Skeletal muscle satellite cell (primary cell): Measurements from ENCODE around the gene BARD1. TPM values are rescaled to one million over a fixed set of nuclear protein-coding genes. Genes with fewer than 3 reads are reported as not detected.
A peak's percentile ranks its signal among the peaks of the same experiment; 100 is the strongest.

Source experiments
- H3K27me3 ChIP-seq: 2 replicates; pipeline ENCODE4 v1.7.0; 2013; ENCODE audit warnings: low read length; ENCODE audit not compliant: control insufficient read depth, insufficient read depth
- H3K36me3 ChIP-seq: 2 replicates; pipeline ENCODE4 v1.7.0; 2013; ENCODE audit warnings: mild to moderate bottlenecking, control low read depth, low read length; ENCODE audit not compliant: insufficient read depth
- H3K4me1 ChIP-seq: 2 replicates; pipeline ENCODE4 v1.7.0; 2013; ENCODE audit warnings: low read length; ENCODE audit not compliant: control insufficient read depth, insufficient read depth
- H3K4me2 ChIP-seq: 2 replicates; pipeline ENCODE4 v1.7.0; 2013; ENCODE audit warnings: mild to moderate bottlenecking, low read length
- H3K4me3 ChIP-seq: 2 replicates; pipeline ENCODE4 v1.7.0; 2013; ENCODE audit warnings: low read length
- H3K9ac ChIP-seq: 2 replicates; pipeline ENCODE4 v1.7.0; 2013; ENCODE audit warnings: mild to moderate bottlenecking, low read depth, low read length, moderate library complexity
- H3K9me3 ChIP-seq: replicated peaks from 2 replicates; pipeline ENCODE4 v1.7.0; 2013; ENCODE audit warnings: mild to moderate bottlenecking, control low read depth, low read length
- total RNA-seq: library from RNA; depleted of rRNA; stranded (reverse); fragments of >200 nt; gene quantifications from 2 replicates; pipeline ENCODE4 v1.2.3, GENCODE V29; 2012; rRNA removed

The BARD1 gene
- 10.9 and 13.8 TPM in 2 replicates for total RNA-seq

- Histone ChIP-seq H3K36me3 (no peaks in the 10 kb centered on the region), H3K9ac (peak within 1 kb of the TSS; percentile 82), H3K4me1 (peaks cover 25% of the 10 kb centered on the region), H3K4me2 (peak within 1 kb of the TSS; percentile 94), H3K4me3 (peak within 1 kb of the TSS; percentile 98), H3K27me3 (no peaks in the 10 kb centered on the region), H3K9me3 (no peaks in the 10 kb centered on the region)
Measured at GRCh38 chr2:214808981-214809750, at the start of gene BARD1. TSS of gene BARD1 (minus strand) at chr2:214809683. CDS start at chr2:214809569, 114 bp downstream.

GRCh38 chr2:214856137-214856536 is 46.7 kb upstream of the BARD1 start:
- Histone ChIP-seq H3K36me3 (no peaks in the 10 kb centered on the region), H3K4me1 (no peaks in the 10 kb centered on the region), H3K9me3 (no peaks in the 10 kb centered on the region), H3K27me3 (no peaks in the 10 kb centered on the region), H3K4me3 (no peak overlapping the region), H3K9ac (no peak overlapping the region), H3K4me2 (no peak overlapping the region)

- Histone ChIP-seq H3K9ac (no peak overlapping the region), H3K4me3 (no peak overlapping the region), H3K4me1 (no peaks in the 10 kb centered on the region), H3K9me3 (no peaks in the 10 kb centered on the region), H3K27me3 (no peaks in the 10 kb centered on the region), H3K4me2 (no peak overlapping the region), H3K36me3 (no peaks in the 10 kb centered on the region)
Measured at GRCh38 chr2:214853906-214854305, 44.4 kb upstream of the BARD1 start.

- H3K4me3 ChIP-seq, result no peak overlapping the region
- no peaks in the 10 kb centered on the region for H3K4me1 ChIP-seq
- H3K27me3 ChIP-seq, result no peaks in the 10 kb centered on the region
- no peak overlapping the region for H3K4me2 ChIP-seq
- H3K9ac ChIP-seq, result no peak overlapping the region
- no peaks in the 10 kb centered on the region for H3K36me3 ChIP-seq
- H3K9me3 ChIP-seq, result no peaks in the 10 kb centered on the region
Measured at GRCh38 chr2:214843823-214844222, 34.3 kb upstream of the BARD1 start.

GRCh38 chr2:214839464-214839863 is 30.0 kb upstream of the BARD1 start:
- Histone ChIP-seq H3K27me3 (no peaks in the 10 kb centered on the region), H3K9ac (no peak overlapping the region), H3K4me1 (no peaks in the 10 kb centered on the region), H3K4me3 (no peak overlapping the region), H3K36me3 (no peaks in the 10 kb centered on the region), H3K4me2 (no peak overlapping the region), H3K9me3 (no peaks in the 10 kb centered on the region)

GRCh38 chr2:214837466-214837865 is 28.0 kb upstream of the BARD1 start:
- Histone ChIP-seq H3K36me3 (no peaks in the 10 kb centered on the region), H3K9ac (no peak overlapping the region), H3K4me3 (no peak overlapping the region), H3K9me3 (no peaks in the 10 kb centered on the region), H3K27me3 (no peaks in the 10 kb centered on the region), H3K4me2 (no peak overlapping the region), H3K4me1 (no peaks in the 10 kb centered on the region)

- Histone ChIP-seq H3K4me2 (no peak overlapping the region), H3K4me3 (no peak overlapping the region), H3K9me3 (no peaks in the 10 kb centered on the region), H3K36me3 (no peaks in the 10 kb centered on the region), H3K9ac (no peak overlapping the region), H3K4me1 (no peaks in the 10 kb centered on the region), H3K27me3 (no peaks in the 10 kb centered on the region)
Measured at GRCh38 chr2:214836568-214836967, 27.1 kb upstream of the BARD1 start.

GRCh38 chr2:214830794-214831346 is 21.4 kb upstream of the BARD1 start:
- no peak overlapping the region for H3K4me2 ChIP-seq
- H3K36me3 ChIP-seq, result no peaks in the 10 kb centered on the region
- H3K4me1 ChIP-seq, result no peaks in the 10 kb centered on the region
- H3K9me3 ChIP-seq, result no peaks in the 10 kb centered on the region
- no peak overlapping the region for H3K4me3 ChIP-seq
- H3K27me3 ChIP-seq, result no peaks in the 10 kb centered on the region
- no peak overlapping the region for H3K9ac ChIP-seq

GRCh38 chr2:214816008-214816533 is 6.6 kb upstream of the BARD1 start:
- no peak overlapping the region for H3K4me2 ChIP-seq
- H3K36me3 ChIP-seq, result no peaks in the 10 kb centered on the region
- no peak overlapping the region for H3K9ac ChIP-seq
- no peaks in the 10 kb centered on the region for H3K4me1 ChIP-seq
- H3K4me3 ChIP-seq, result no peak overlapping the region
- no peaks in the 10 kb centered on the region for H3K27me3 ChIP-seq
- H3K9me3 ChIP-seq, result no peaks in the 10 kb centered on the region

- Histone ChIP-seq H3K4me1 (peaks cover 20% of the 10 kb centered on the region), H3K36me3 (no peaks in the 10 kb centered on the region), H3K9me3 (no peaks in the 10 kb centered on the region), H3K4me2 (peak overlapping the region; percentile 94), H3K9ac (peak overlapping the region; percentile 81), H3K27me3 (no peaks in the 10 kb centered on the region), H3K4me3 (peak overlapping the region; percentile 36)
Measured at GRCh38 chr2:214810671-214811070, 1.2 kb upstream of the BARD1 start.

- Histone ChIP-seq H3K4me1 (peaks cover 25% of the 10 kb centered on the region), H3K4me3 (peak overlapping the region; percentile 98), H3K9ac (peak overlapping the region; percentile 81), H3K36me3 (no peaks in the 10 kb centered on the region), H3K27me3 (no peaks in the 10 kb centered on the region), H3K9me3 (no peaks in the 10 kb centered on the region), H3K4me2 (peak overlapping the region; percentile 94)
Measured at GRCh38 chr2:214809751-214810564, 475 bp upstream of the BARD1 start.
